Bronchial epithelial cell (primary cell): ENCODE data around the gene MYL12B. TPM values are rescaled to one million over a fixed set of nuclear protein-coding genes. Genes with fewer than 3 reads are reported as not detected.
"Not testable (repeated sequence)": the region's sequence is repeated elsewhere in the genome, so short reads cannot be mapped to it uniquely, and the experiment has no call there.

Experiments used
- DNase-seq: peaks from one replicate; pipeline ENCODE4 v3.0.0-alpha.2; 2010; ENCODE audit warnings: low read depth
- FAIRE-seq: peaks from 2 replicates; lab custom pipeline; 2011; peaks lifted over from hg19 to GRCh38; lab: Jason Lieb, UNC
- H3K27me3 ChIP-seq: 2 replicates; pipeline ENCODE4 v1.5.1; 2011; ENCODE audit warnings: low read length; ENCODE audit not compliant: control insufficient read depth, insufficient read depth
- H3K36me3 ChIP-seq: 2 replicates; pipeline ENCODE4 v1.5.1; 2011; ENCODE audit warnings: low read length; ENCODE audit not compliant: control insufficient read depth, insufficient read depth
- H3K4me3 ChIP-seq: 2 replicates; pipeline ENCODE4 v1.5.1; 2011; ENCODE audit warnings: mild to moderate bottlenecking, low read depth, low read length, control low read depth
- total RNA-seq: library from RNA; depleted of rRNA; stranded (reverse); fragments of >200 nt; gene quantifications from 2 replicates; pipeline ENCODE4 v1.2.1, GENCODE V29; 2014
- TF ChIP-seq, protein P1 (sequence below): IDR thresholded peaks from 2 replicates; pipeline ENCODE4 v1.5.1; 2011; ENCODE audit warnings: mild to moderate bottlenecking, moderate library complexity, low read length, control low read depth, inconsistent platforms; ENCODE audit not compliant: insufficient read depth, severe bottlenecking

The MYL12B gene
- total RNA-seq, 1 donor from 2014 or later = 649 TPM

DNA sequence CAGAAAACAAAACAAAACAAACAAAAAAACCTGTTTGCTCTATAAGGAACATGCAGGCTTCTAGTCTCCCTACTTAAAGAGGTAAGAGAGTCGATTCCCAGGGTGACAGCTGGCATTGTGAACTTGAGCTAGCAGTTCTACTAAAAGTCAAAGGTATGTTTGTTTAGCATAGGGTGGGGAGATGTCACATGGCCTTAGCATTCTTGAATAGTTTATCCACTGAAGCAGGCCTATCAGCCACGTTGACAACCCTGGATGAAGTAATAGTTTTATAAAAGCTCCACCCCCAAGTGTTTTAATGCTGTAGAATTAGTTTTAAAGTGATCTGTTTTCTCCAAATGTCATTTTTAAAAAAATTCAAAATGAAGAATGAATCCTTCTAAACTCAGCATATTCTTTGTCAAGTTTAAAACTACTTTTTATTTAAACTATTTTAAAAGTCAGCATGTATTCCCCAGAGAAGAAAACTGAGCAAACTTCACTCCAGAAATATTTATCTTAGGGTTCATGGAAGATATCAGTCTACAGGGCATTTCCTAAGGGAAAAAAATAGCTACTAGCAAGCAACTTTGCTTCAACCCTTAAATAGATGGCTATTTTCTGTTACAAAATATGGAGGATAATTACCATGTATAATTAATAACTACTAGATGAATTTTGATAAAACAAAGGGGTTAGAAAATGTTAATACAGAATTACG, 43.8 kb upstream of the MYL12B start:
- DNase-seq = peak; percentile 68
- H3K4me3 ChIP-seq = no peak overlapping the region
- no peak for FAIRE-seq
- H3K36me3 ChIP-seq = no peaks in the 10 kb centered on the region
- TF ChIP-seq, protein P1, sequence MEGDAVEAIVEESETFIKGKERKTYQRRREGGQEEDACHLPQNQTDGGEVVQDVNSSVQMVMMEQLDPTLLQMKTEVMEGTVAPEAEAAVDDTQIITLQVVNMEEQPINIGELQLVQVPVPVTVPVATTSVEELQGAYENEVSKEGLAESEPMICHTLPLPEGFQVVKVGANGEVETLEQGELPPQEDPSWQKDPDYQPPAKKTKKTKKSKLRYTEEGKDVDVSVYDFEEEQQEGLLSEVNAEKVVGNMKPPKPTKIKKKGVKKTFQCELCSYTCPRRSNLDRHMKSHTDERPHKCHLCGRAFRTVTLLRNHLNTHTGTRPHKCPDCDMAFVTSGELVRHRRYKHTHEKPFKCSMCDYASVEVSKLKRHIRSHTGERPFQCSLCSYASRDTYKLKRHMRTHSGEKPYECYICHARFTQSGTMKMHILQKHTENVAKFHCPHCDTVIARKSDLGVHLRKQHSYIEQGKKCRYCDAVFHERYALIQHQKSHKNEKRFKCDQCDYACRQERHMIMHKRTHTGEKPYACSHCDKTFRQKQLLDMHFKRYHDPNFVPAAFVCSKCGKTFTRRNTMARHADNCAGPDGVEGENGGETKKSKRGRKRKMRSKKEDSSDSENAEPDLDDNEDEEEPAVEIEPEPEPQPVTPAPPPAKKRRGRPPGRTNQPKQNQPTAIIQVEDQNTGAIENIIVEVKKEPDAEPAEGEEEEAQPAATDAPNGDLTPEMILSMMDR = no peak
- H3K27me3 ChIP-seq = no peaks in the 10 kb centered on the region

DNA sequence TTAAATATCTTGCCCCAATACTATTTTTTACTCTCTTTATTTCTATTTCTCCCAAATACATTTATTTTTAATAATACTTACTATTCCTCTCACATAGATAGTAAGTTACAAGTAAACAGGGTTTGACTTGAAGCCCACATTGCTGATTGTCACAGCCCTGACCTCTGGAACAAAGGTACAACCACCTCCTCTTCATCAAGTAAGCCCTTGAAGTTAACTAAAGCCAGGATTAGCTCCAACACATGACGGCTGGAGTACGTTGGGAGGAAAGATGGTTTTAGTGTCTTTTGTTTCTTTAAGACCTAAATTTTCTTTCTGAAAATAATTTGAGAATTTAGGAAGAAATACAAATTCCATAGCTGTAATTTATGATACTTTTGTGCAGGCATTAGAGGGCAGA, 43.1 kb upstream of the MYL12B start:
- DNase-seq (no peak), FAIRE-seq (no peak)
- Histone ChIP-seq H3K4me3 (no peak overlapping the region), H3K36me3 (no peaks in the 10 kb centered on the region), H3K27me3 (no peaks in the 10 kb centered on the region)
- TF ChIP-seq, protein P1 = no peak

DNA sequence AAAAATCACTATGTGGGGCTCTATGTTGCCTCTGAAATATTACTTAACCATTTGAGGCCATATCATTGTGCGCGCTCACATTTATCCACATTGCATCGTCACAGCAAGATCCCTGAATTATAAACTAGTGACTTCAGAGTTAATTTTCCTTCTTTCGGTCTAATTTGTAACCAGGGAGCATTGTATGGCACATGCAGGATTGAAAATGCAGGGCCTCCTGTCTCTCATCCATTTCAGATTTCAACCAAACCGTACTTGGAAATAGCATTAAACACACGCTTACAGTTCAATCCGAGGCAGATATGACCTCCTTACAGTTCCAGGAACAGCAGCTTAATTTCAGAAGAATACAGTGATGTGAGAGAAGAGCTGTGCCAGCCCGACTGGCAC, 42.7 kb upstream of the MYL12B start:
- no peak for FAIRE-seq
- TF ChIP-seq, protein P1 = no peak
- no peaks in the 10 kb centered on the region for H3K36me3 ChIP-seq
- H3K27me3 ChIP-seq = no peaks in the 10 kb centered on the region
- no peak overlapping the region for H3K4me3 ChIP-seq
- DNase-seq = no peak

DNA sequence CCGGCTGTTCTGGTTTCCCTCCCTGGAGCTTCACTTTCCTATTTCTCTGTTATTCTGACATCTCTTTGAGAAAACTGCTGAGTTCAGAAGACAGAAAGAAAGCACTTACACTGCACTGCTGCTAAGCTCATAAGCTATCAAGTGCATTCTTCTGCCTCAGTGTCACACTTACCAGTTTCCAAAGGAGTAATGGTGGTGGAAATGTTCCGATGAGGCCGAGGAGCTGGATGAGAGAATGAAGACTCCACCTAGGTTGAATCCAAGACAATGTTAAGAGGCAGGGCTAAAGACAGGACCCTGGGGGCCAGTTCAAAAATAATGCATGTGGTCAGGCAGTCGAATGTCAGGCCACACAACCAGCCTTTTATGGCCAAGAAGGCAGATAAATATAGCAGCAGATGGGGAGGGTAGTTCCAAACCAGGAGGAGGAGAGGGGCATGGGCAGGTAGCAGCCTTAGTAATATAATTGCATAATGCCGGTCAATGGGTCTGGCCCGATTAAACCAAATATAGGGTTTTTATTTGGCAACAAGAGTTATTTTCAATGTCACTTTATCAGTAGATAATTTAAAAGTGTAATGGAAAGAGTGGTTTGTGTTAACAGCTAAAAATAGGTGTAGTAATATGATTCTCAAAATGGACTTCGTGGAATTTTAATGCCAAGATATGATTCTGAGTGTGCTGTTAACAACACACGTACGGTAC, 42.1 kb upstream of the MYL12B start, which contains the start of gene MYOM1:
Gene MYOM1, minus strand, starts transcription at position 338 of the 705 bp plus-strand sequence. CDS start 4,745 bp downstream, outside the sequence.
- no peak within 1 kb of the TSS for H3K4me3 ChIP-seq
- H3K36me3 ChIP-seq = no peaks in the 10 kb centered on the region
- TF ChIP-seq, protein P1 = no peak
- no peak for DNase-seq
- no peaks in the 10 kb centered on the region for H3K27me3 ChIP-seq
- FAIRE-seq = no peak

DNA sequence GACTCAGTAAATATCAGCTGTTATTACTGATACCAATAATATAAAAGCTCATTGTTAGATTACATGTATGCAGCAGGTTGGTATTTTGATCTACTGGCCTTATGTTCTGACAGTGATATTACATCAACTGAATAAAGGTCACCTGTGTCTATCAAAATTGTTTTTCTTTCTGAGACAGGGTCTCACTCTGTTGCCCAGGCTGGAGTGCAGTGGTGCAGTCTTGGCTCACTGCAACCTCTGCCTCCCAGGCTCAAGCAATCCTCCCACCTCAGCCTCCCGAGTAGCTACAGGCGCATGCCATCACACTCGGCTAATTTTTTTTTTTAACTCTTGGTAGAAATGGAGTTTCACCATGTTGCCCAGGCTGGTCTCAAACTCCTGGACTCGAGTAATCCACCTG, 41.1 kb upstream of the MYL12B start:
- DNase-seq, H3K36me3 ChIP-seq, FAIRE-seq: not testable (repeated sequence)

DNA sequence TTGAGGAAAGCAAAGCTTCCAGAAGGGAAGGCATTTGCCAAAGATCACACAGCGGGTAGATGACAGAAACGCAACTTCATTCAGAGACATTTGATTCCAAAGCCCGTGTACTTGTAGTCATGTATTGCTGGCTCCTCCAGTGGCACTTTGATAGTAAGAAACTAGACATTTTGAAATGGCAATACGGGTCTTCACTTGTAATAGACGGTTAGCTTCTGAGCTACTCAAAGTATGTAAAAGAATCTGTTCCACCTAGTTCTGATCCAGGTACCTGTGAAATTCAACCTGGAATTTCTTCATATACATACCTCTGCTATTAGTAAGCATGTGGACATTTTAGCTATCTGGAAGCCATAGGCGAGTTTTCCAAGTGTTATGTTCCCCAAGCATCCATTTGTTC, 40.4 kb upstream of the MYL12B start:
- DNase-seq (peak; percentile 8), FAIRE-seq (no peak)
- H3K36me3 ChIP-seq = no peaks in the 10 kb centered on the region
- H3K27me3 ChIP-seq = no peaks in the 10 kb centered on the region
- H3K4me3 ChIP-seq = no peak overlapping the region
- TF ChIP-seq, protein P1 = no peak

More for the DNA sequence above, 41.1 kb upstream of the MYL12B start:
- H3K4me3 ChIP-seq, H3K27me3 ChIP-seq: not testable (repeated sequence)
